Measurements from ENCODE around the gene RAB3IP.

RAB3IP gene

GRCh38 chr12:69698054-69698453 lies 40.6 kb upstream of the RAB3IP start:
- no peaks in the 10 kb centered on the region for H3K36me3 ChIP-seq (ENCODE audit: insufficient read depth, low read length)
- no peak overlapping the region for H3K4me3 ChIP-seq (ENCODE audit: low read depth in 1 of 2, low read length in 2 of 2)
- no peaks in the 10 kb centered on the region for H4K20me1 ChIP-seq (ENCODE audit: insufficient read depth, low read length)
- peaks cover 10% of the 10 kb centered on the region for H3K27me3 ChIP-seq (ENCODE audit: insufficient read depth, low read length, poor library complexity)
- no peak overlapping the region for H3K9ac ChIP-seq (ENCODE audit: low read depth, low read length)
- H2AFZ ChIP-seq (ENCODE audit: low read depth, low read length): no peak overlapping the region
- H3K4me2 ChIP-seq (ENCODE audit: insufficient read depth, low read length): no peak overlapping the region
- H3K27ac ChIP-seq (ENCODE audit: low read length): no peak overlapping the region
- DNase-seq (no peak), ATAC-seq (ENCODE audit: insufficient read depth, low read depth) (no peak)
- TF ChIP-seq CTCF (IDR thresholded peaks at IDR 0.05; ENCODE audit: borderline replicate concordance, extremely low read depth, low read length, poor library complexity, severe bottlenecking): no peak
- TF ChIP-seq EZH2 (IDR thresholded peaks at IDR 0.05; ENCODE audit: borderline replicate concordance, low read depth, low read length, severe bottlenecking): no peak
- no peaks in the 10 kb centered on the region for H3K79me2 ChIP-seq (ENCODE audit: insufficient read depth, low read length)
- no peaks in the 10 kb centered on the region for H3K4me1 ChIP-seq (ENCODE audit: insufficient read depth, low read length)
- H3K9me3 ChIP-seq (ENCODE audit: insufficient read depth, low read length, severe bottlenecking): no peaks in the 10 kb centered on the region

- Histone ChIP-seq H3K4me3 (ENCODE audit: low read depth in 1 of 2, low read length in 2 of 2) (no peak within 1 kb of the TSS), H3K4me2 (ENCODE audit: insufficient read depth, low read length) (no peak within 1 kb of the TSS), H3K9ac (ENCODE audit: low read depth, low read length) (no peak within 1 kb of the TSS), H4K20me1 (ENCODE audit: insufficient read depth, low read length) (no peaks in the 10 kb centered on the region), H2AFZ (ENCODE audit: low read depth, low read length) (no peak within 1 kb of the TSS), H3K27ac (ENCODE audit: low read length) (no peak within 1 kb of the TSS), H3K4me1 (ENCODE audit: insufficient read depth, low read length) (no peaks in the 10 kb centered on the region), H3K36me3 (ENCODE audit: insufficient read depth, low read length) (no peaks in the 10 kb centered on the region), H3K79me2 (ENCODE audit: insufficient read depth, low read length) (no peaks in the 10 kb centered on the region), H3K27me3 (ENCODE audit: insufficient read depth, low read length, poor library complexity) (peaks cover 10% of the 10 kb centered on the region), H3K9me3 (ENCODE audit: insufficient read depth, low read length, severe bottlenecking) (no peaks in the 10 kb centered on the region)
- DNase-seq (no peak), ATAC-seq (ENCODE audit: insufficient read depth, low read depth) (no peak)
- TF ChIP-seq EZH2 (IDR thresholded peaks at IDR 0.05; ENCODE audit: borderline replicate concordance, low read depth, low read length, severe bottlenecking) (no peak), CTCF (IDR thresholded peaks at IDR 0.05; ENCODE audit: borderline replicate concordance, extremely low read depth, low read length, poor library complexity, severe bottlenecking) (no peak)
Observed at GRCh38 chr12:69698769-69699540, 39.7 kb upstream of the RAB3IP start, which contains the start of gene BEST3. BEST3 (minus strand) TSS chr12:69699303; CDS start chr12:69697798, 1,505 bp downstream.

- Histone ChIP-seq H3K4me2 (ENCODE audit: insufficient read depth, low read length) (no peak overlapping the region), H3K27ac (ENCODE audit: low read length) (no peak overlapping the region), H3K9me3 (ENCODE audit: insufficient read depth, low read length, severe bottlenecking) (no peaks in the 10 kb centered on the region), H2AFZ (ENCODE audit: low read depth, low read length) (no peak overlapping the region), H3K79me2 (ENCODE audit: insufficient read depth, low read length) (no peaks in the 10 kb centered on the region), H3K4me1 (ENCODE audit: insufficient read depth, low read length) (no peaks in the 10 kb centered on the region), H4K20me1 (ENCODE audit: insufficient read depth, low read length) (no peaks in the 10 kb centered on the region), H3K9ac (ENCODE audit: low read depth, low read length) (no peak overlapping the region), H3K4me3 (ENCODE audit: low read depth in 1 of 2, low read length in 2 of 2) (no peak overlapping the region), H3K27me3 (ENCODE audit: insufficient read depth, low read length, poor library complexity) (peaks cover 5% of the 10 kb centered on the region), H3K36me3 (ENCODE audit: insufficient read depth, low read length) (no peaks in the 10 kb centered on the region)
- DNase-seq: no peak
- no peak for TF ChIP-seq CTCF (IDR thresholded peaks at IDR 0.05; ENCODE audit: borderline replicate concordance, extremely low read depth, low read length, poor library complexity, severe bottlenecking)
- no peak for TF ChIP-seq EZH2 (IDR thresholded peaks at IDR 0.05; ENCODE audit: borderline replicate concordance, low read depth, low read length, severe bottlenecking)
- ATAC-seq (ENCODE audit: insufficient read depth, low read depth): no peak
Observed at GRCh38 chr12:69701826-69702225, 36.8 kb upstream of the RAB3IP start.
